H9 (cell line): Measurements from ENCODE around the gene SMARCA2. TPM values are rescaled to one million over a fixed set of nuclear protein-coding genes. Genes with fewer than 3 reads are reported as not detected.

ENCODE experiments used
- DNase-seq: peaks from one replicate; pipeline ENCODE4 v3.0.0-alpha.2; 2017
- H2AFZ ChIP-seq: one replicate; pipeline ENCODE4 v1.6.1; 2013; ENCODE audit warnings: mild to moderate bottlenecking, low read length, control low read depth, moderate library complexity
- H2AK5ac ChIP-seq: 2 replicates; pipeline ENCODE4 v1.6.1; 2013; ENCODE audit warnings: low read length, control low read depth, mixed read lengths; ENCODE audit not compliant: insufficient read length
- H2BK120ac ChIP-seq: one replicate; pipeline ENCODE4 v1.6.1; 2013; ENCODE audit warnings: low read depth, mild to moderate bottlenecking, low read length, control low read depth, inconsistent platforms; ENCODE audit not compliant: poor library complexity, severe bottlenecking
- H2BK12ac ChIP-seq: 2 replicates; pipeline ENCODE4 v1.6.1; 2013; ENCODE audit warnings: low read length, control low read depth, mixed read lengths, low read depth; ENCODE audit not compliant: insufficient read length
- H2BK15ac ChIP-seq: 2 replicates; pipeline ENCODE4 v1.6.1; 2013; ENCODE audit warnings: low read depth, low read length, control low read depth
- H2BK20ac ChIP-seq: one replicate; pipeline ENCODE4 v1.6.1; 2013; ENCODE audit warnings: low read depth, mild to moderate bottlenecking, low read length, control low read depth, inconsistent platforms; ENCODE audit not compliant: poor library complexity, severe bottlenecking
- H2BK5ac ChIP-seq: 2 replicates; pipeline ENCODE4 v1.6.1; 2013; ENCODE audit warnings: low read length, control low read depth, mixed read lengths; ENCODE audit not compliant: insufficient read length
- H3K14ac ChIP-seq: 2 replicates; pipeline ENCODE4 v1.6.1; 2013; ENCODE audit warnings: low read length, control low read depth; ENCODE audit not compliant: insufficient read depth
- H3K18ac ChIP-seq: 2 replicates; pipeline ENCODE4 v1.6.1; 2013; ENCODE audit warnings: low read depth, mild to moderate bottlenecking, mixed read lengths, low read length, control low read depth; ENCODE audit not compliant: insufficient read length
- H3K23ac ChIP-seq: 2 replicates; pipeline ENCODE4 v1.6.1; 2013; ENCODE audit warnings: low read length, control low read depth, mixed read lengths, low read depth; ENCODE audit not compliant: insufficient read length
- H3K23me2 ChIP-seq: 2 replicates; pipeline ENCODE4 v1.6.1; 2013; ENCODE audit warnings: low read depth, mild to moderate bottlenecking, mixed read lengths, low read length, control low read depth; ENCODE audit not compliant: insufficient read length, poor library complexity, severe bottlenecking
- H3K27ac ChIP-seq: 2 replicates; pipeline ENCODE4 v1.5.1; 2013; ENCODE audit warnings: low read length, control low read depth, mixed read lengths, low read depth; ENCODE audit not compliant: insufficient read length
- H3K27me3 ChIP-seq: 2 replicates; pipeline ENCODE4 v1.6.1; 2013; ENCODE audit warnings: low read length, control low read depth, inconsistent platforms; ENCODE audit not compliant: insufficient read depth
- H3K4ac ChIP-seq: 2 replicates; pipeline ENCODE4 v1.6.1; 2013; ENCODE audit warnings: low read depth, mild to moderate bottlenecking, control low read depth, inconsistent platforms, low read length, moderate library complexity
- H3K4me1 ChIP-seq: 2 replicates; pipeline ENCODE4 v1.6.1; 2013; ENCODE audit warnings: low read length, control low read depth, inconsistent platforms; ENCODE audit not compliant: insufficient read depth
- H3K4me2 ChIP-seq: 2 replicates; pipeline ENCODE4 v1.6.1; 2013; ENCODE audit warnings: low read length, control low read depth, mixed read lengths; ENCODE audit not compliant: insufficient read length, insufficient read depth
- H3K56ac ChIP-seq: 2 replicates; pipeline ENCODE4 v1.6.1; 2013; ENCODE audit warnings: low read depth, mild to moderate bottlenecking, mixed read lengths, low read length, control low read depth; ENCODE audit not compliant: insufficient read length
- H3K79me1 ChIP-seq: 2 replicates; pipeline ENCODE4 v1.6.1; 2013; ENCODE audit warnings: low read depth, mild to moderate bottlenecking, moderate library complexity, low read length, control low read depth, inconsistent platforms; ENCODE audit not compliant: insufficient read depth, poor library complexity, severe bottlenecking
- H3K79me2 ChIP-seq: 2 replicates; pipeline ENCODE4 v1.6.1; 2013; ENCODE audit warnings: low read length, control low read depth, inconsistent platforms; ENCODE audit not compliant: insufficient read depth
- H3K9ac ChIP-seq: 2 replicates; pipeline ENCODE4 v1.6.1; 2013; ENCODE audit warnings: low read length, control low read depth, mixed read lengths; ENCODE audit not compliant: insufficient read length; ENCODE audit errors: extremely low read depth
- H3K9me3 ChIP-seq: one replicate; pipeline ENCODE4 v1.6.1; 2013; ENCODE audit warnings: low read depth, low read length, inconsistent platforms; ENCODE audit not compliant: control insufficient read depth
- H3T11ph ChIP-seq: one replicate; pipeline ENCODE4 v1.6.1; 2013; ENCODE audit warnings: mild to moderate bottlenecking, low read length, control low read depth, inconsistent platforms
- H4K20me1 ChIP-seq: one replicate; pipeline ENCODE4 v1.6.1; 2013; ENCODE audit not compliant: control insufficient read depth, insufficient read length, insufficient read depth
- H4K5ac ChIP-seq: 2 replicates; pipeline ENCODE4 v1.6.1; 2013; ENCODE audit warnings: low read depth, mild to moderate bottlenecking, mixed read lengths, low read length, control low read depth; ENCODE audit not compliant: insufficient read length
- H4K8ac ChIP-seq: replicated peaks from 2 replicates; pipeline ENCODE4 v1.6.1; 2013; ENCODE audit warnings: low read length, control low read depth, mixed read lengths, low read depth; ENCODE audit not compliant: insufficient read length
- H4K91ac ChIP-seq: 2 replicates; pipeline ENCODE4 v1.6.1; 2013; ENCODE audit warnings: low read depth, mild to moderate bottlenecking, moderate library complexity, mixed read lengths, low read length, control low read depth; ENCODE audit not compliant: insufficient read length
- H3K27ac Mint-ChIP-seq, 3 experiments: 2 replicates in 2 of 3; 3 replicates in 1 of 3; pipeline ENCODE4 v1.8.0; 2020 to 2021; ENCODE audit warnings: mixed read lengths in 3 of 3, mild to moderate bottlenecking in 1 of 3, moderate library complexity in 1 of 3
- H3K27me3 Mint-ChIP-seq: 2 replicates; pipeline ENCODE4 v1.8.0; 2021; ENCODE audit warnings: low read depth, mild to moderate bottlenecking, moderate library complexity, mixed read lengths
- H3K36me3 Mint-ChIP-seq, 3 experiments: 2 replicates in 2 of 3; 3 replicates in 1 of 3; pipeline ENCODE4 v1.8.0; 2020 to 2021; ENCODE audit warnings: low read depth in 3 of 3, mixed read lengths in 3 of 3; ENCODE audit not compliant: insufficient read depth in 1 of 3
- H3K4me1 Mint-ChIP-seq, 2 experiments: 2 replicates each; pipeline ENCODE4 v1.8.0; 2020; ENCODE audit warnings: mixed read lengths in 2 of 2
- H3K4me3 Mint-ChIP-seq, 2 experiments: 2 replicates in 1 of 2; 3 replicates in 1 of 2; pipeline ENCODE4 v1.8.0; 2020 to 2021; ENCODE audit warnings: mild to moderate bottlenecking in 2 of 2, mixed read lengths in 2 of 2, moderate library complexity in 1 of 2
- H3K9me3 Mint-ChIP-seq, 2 experiments: 2 replicates in 1 of 2; 3 replicates in 1 of 2; pipeline ENCODE4 v1.8.0; 2020; ENCODE audit warnings: mild to moderate bottlenecking in 2 of 2, mixed read lengths in 2 of 2, moderate library complexity in 1 of 2
- WGBS: extraction: QIAGEN DNeasy Blood & Tissue Kit; methylation state at CpG from one replicate; pipeline ENCODE4 v1.1.7; 2013; ENCODE audit warnings: missing lambda C conversion rate, low lambda C conversion rate, mixed read lengths; ENCODE audit not compliant: insufficient read length; ENCODE audit errors: extremely low coverage; 5-methylcytosine and 5-hydroxymethylcytosine counted together
- total RNA-seq: library from RNA; stranded (reverse); gene quantifications from 2 replicates; pipeline ENCODE4 v1.2.1, GENCODE V29; 2021
- TF ChIP-seq, protein P1 (sequence below): fragments of 200-600 bp; sonication (generic); conservative IDR thresholded peaks from 3 replicates; pipeline ENCODE4 v1.8.0; 2021; ENCODE audit warnings: antibody characterized with exemption, mild to moderate bottlenecking

The SMARCA2 gene
- total RNA-seq, 1 experiment from 2014 or later, result 15.3 TPM

DNA sequence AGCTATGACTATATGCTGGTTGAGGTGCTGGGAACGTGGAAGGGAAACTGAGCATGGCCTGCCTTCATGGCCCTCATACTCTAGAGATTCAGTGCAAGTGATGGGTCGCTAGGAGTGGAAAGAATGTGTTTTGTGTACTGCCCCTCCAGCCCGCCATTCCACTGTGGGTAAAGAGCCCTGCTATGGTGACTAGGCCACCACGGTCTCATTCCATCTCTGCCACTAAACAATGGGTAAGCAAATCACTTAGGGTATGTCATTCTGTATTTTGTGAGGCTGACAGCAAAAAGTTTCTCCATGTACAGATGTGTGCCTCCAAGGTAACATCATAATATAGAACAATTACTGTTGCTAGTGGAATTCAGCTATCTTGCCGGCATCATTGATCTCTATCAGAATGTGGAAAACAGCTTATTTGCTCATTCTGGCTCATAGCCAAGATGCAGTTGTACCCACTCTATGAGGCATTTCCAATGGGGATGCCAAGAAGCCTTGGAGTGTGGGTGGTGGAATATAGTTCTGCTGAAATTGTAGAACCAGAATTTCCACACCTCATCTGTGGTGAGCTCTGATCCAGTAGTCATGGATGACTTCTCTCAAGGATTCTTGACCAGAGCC, 12.5 kb downstream of the SMARCA2 start:
- Histone ChIP-seq H4K8ac (no peak overlapping the region), H3K14ac (no peak overlapping the region), H3K23ac (no peak overlapping the region), H3K9ac (no peak overlapping the region), H2BK120ac (no peak overlapping the region), H4K5ac (no peak overlapping the region), H2AFZ (no peak overlapping the region), H3K27ac (no peak overlapping the region), H3K56ac (no peak overlapping the region), H3K9me3 (no peaks in the 10 kb centered on the region), H3K79me1 (no peaks in the 10 kb centered on the region), H3K79me2 (no peaks in the 10 kb centered on the region), H2BK12ac (no peak overlapping the region), H2BK5ac (no peak overlapping the region), H3K27me3 (no peaks in the 10 kb centered on the region), H3K4me1 (peaks cover 7% of the 10 kb centered on the region; the same call in 1 of the 2 replicates), H2AK5ac (no peak overlapping the region), H3K23me2 (no peaks in the 10 kb centered on the region), H2BK20ac (no peak overlapping the region), H4K20me1 (no peaks in the 10 kb centered on the region), H2BK15ac (no peak overlapping the region), H3K4me2 (no peak overlapping the region), H4K91ac (no peak overlapping the region), H3T11ph (no peak overlapping the region), H3K4ac (no peak overlapping the region), H3K18ac (no peak overlapping the region)
- TF ChIP-seq, protein P1, sequence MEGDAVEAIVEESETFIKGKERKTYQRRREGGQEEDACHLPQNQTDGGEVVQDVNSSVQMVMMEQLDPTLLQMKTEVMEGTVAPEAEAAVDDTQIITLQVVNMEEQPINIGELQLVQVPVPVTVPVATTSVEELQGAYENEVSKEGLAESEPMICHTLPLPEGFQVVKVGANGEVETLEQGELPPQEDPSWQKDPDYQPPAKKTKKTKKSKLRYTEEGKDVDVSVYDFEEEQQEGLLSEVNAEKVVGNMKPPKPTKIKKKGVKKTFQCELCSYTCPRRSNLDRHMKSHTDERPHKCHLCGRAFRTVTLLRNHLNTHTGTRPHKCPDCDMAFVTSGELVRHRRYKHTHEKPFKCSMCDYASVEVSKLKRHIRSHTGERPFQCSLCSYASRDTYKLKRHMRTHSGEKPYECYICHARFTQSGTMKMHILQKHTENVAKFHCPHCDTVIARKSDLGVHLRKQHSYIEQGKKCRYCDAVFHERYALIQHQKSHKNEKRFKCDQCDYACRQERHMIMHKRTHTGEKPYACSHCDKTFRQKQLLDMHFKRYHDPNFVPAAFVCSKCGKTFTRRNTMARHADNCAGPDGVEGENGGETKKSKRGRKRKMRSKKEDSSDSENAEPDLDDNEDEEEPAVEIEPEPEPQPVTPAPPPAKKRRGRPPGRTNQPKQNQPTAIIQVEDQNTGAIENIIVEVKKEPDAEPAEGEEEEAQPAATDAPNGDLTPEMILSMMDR, result no peak
- H3K4me3 Mint-ChIP-seq, result no peak overlapping the region
- H3K36me3 Mint-ChIP-seq, result no peaks in the 10 kb centered on the region
- H3K27ac Mint-ChIP-seq, result no peak overlapping the region
- no peaks in the 10 kb centered on the region for H3K9me3 Mint-ChIP-seq
- WGBS, result no CpG with 5 or more reads among the region's 5 CpGs
- peaks cover 28 to 36% of the 10 kb centered on the region in 2 experiments for H3K4me1 Mint-ChIP-seq
- peaks cover 23% of the 10 kb centered on the region for H3K27me3 Mint-ChIP-seq
- no peak for DNase-seq
